Upper lobe of left lung (tissue), 4 donors: ENCODE results near the gene ANO6.

Experiments used
- CTCF ChIP-seq, 6 experiments: fragments of 450-650 bp in 4 of 6; fragments of 200-600 bp in 2 of 6; sonication (generic) in 2 of 6; IDR thresholded peaks; one replicate each; pipeline ENCODE4 v1.5.1; 2016 to 2019; ENCODE audit warnings: antibody characterized with exemption in 6 of 6
- EP300 ChIP-seq, 4 donors: sonication (generic); formaldehyde crosslinking; IDR thresholded peaks; one replicate each; pipeline ENCODE4 v1.5.1; 2017; ENCODE audit warnings: antibody characterized with exemption in 4 of 4, control low read depth in 2 of 4
- POLR2A ChIP-seq, 4 donors: fragments of 450-650 bp; IDR thresholded peaks; one replicate each; pipeline ENCODE4 v1.5.1; 2016 to 2017; ENCODE audit warnings: antibody characterized with exemption in 4 of 4, mild to moderate bottlenecking in 2 of 4
- POLR2AphosphoS5 ChIP-seq, 2 donors: sonication (generic); formaldehyde crosslinking; IDR thresholded peaks; one replicate each; pipeline ENCODE4 v1.5.1; 2017; ENCODE audit warnings: antibody characterized with exemption in 2 of 2

DNA sequence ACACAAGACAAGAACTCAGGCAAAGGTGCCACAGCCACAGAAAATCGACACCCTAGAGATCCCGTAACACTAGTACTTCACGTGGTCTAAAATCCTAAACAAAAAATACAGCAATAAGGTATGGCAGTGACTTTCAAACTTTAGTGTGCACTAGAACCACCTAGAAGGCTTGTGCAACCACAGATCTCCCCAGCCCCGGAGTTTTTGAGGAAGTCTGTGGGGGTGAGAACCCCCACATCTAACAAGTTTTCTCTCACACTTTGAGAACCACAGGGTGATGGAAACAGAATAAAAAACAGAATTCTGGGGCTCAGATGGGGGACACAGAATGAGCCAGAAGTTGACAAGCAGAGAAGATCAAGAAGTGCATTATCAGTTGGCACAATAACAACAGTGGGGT lies 254.0 kb downstream of the ANO6 start:
- TF ChIP-seq CTCF (IDR thresholded peaks at IDR 0.05) (no peak), POLR2A (IDR thresholded peaks at IDR 0.05) (no peak), POLR2AphosphoS5 (IDR thresholded peaks at IDR 0.05) (no peak), EP300 (IDR thresholded peaks at IDR 0.05) (no peak)
